Measurements from ENCODE around the gene FAIM.
"Not testable (repeated sequence)": the region's sequence is repeated elsewhere in the genome, so short reads cannot be mapped to it uniquely, and the experiment has no call there.

The FAIM gene

GRCh38 chr3:138604106-138604595 is 4.4 kb upstream of the FAIM start:
- DNase-seq: not testable (repeated sequence)

DNA sequence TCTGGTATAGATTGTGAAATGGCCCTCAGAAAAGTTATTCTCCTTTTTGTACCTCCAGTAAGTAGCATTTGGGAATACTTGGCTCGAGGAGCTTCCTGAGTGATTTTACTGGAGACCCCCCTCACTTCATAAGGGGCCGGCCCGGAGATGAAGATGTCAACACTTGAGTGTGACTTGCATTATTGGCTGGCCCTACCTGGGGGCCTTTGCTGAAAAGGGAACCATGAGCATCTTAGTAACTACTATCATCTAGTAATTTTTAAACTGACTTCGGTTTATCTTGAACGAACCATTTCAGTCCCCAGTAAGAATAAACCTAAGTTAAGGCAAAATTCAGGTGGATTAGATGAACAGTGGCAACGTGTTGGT is 1.3 kb downstream of the FAIM start:
- DNase-seq: no peak

DNA sequence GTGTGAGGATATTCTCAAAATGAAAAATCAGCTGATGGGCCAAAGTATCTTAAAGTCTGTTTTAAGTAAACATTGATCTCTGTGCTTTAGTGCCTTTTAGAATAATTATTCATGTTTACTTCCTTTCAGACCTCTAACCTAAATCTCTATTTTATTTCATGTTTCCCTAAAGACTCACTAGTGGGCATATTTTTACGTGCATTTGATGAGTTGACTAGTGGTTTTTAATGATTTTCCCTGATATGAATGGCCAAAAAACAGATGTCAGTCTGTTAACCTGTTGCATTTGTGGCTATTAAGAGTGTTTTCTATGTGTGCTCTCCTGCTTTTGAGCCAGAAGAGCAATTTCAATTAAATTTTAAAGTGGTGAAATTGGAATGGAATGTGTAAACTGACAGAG is 6.9 kb downstream of the FAIM start:
- DNase-seq: no peak

GRCh38 chr3:138620431-138620830 is 11.9 kb downstream of the FAIM start:
- no peak for DNase-seq

DNA sequence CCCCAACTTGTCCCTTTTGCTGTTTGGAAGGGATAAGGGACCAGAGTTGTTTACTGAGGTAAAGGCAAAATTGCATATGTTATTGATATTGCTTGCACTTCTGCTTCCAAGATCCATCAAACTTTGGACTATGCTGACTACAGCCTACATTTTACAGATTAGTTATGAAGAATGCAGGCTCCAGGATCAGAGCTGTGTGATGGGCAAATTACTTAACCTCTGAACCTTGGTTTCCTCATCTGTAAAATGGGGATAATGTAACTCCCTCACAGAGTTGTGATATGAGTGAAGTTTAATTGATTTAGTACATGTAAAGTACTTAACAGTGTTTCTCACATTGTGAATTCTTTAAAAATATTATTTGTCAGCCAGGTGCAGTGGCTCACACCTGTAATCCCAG is 15.9 kb downstream of the FAIM start:
- no peak for DNase-seq

DNA sequence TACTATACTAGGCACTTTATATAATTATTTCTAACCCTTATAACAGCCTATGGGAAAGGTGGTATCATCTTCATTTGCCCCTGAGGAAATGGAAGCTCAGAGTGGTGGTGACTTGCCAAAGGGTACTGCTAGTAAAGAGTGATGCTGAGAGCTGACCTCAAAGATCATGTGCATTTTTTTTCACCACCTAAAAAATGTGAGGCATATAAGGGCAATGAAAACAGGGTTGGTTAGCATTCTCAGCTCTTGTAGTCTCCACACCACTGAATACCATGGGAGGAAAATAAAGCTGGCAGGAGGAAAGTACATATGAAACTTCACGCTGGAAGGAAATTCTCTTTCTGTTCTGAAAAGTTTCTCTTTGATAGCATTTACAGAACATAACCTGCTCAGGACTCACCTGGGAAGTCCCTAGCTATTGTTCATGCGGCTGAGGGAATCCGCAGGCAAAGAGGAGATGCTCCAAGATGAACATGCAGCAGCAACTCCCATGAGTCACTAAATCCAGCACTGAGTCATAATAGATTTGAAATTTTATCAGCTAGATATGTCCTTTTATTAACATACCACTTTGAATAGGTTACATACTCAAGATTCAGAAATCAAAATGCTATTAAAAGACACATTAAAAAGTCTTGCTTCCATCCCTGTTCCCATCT is 17.3 kb downstream of the FAIM start:
- DNase-seq: no peak

DNA sequence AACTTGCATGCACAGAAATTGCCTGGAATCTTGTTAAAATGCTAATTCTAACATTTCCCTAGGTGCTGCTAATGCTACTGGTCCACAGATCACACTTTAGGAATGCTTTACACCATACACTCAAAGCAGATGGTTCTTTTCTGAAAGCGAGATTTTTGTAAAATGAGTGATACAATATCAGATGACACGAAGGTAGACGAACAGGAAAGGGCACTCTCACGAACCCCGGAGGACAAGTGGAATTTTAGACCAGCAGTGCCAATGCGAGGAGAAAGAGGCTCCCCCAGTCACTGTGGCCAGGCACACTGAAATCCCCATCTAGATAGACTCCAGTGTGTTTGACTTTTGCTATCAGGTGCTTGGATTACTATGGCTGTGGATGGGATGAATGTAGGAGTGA is 21.0 kb downstream of the FAIM start:
- no peak for DNase-seq

DNA sequence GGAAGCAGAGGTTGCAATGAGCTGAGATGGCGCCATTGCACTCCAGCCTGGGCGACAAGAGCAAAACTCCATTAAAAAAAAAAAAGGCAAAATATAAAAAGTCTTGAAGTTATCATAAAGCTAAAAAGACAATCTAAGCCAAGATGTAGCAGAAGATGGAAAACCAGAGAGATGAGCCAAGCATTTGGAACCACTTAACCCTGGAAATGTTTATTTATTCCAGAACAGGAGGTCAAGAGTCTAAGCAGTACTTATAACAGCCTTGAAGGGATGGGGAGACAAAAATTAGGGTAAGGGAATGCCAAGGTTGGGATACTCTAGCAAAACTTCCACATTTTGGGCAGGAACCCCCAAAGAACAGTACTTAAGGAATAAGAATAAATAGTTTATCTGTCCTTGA is 30.1 kb downstream of the FAIM start:
- no peak for DNase-seq

GRCh38 chr3:138640537-138640936 is 32.0 kb downstream of the FAIM start:
- no peak for DNase-seq

GRCh38 chr3:138642226-138642926 is 33.8 kb downstream of the FAIM start:
- DNase-seq: no peak

DNA sequence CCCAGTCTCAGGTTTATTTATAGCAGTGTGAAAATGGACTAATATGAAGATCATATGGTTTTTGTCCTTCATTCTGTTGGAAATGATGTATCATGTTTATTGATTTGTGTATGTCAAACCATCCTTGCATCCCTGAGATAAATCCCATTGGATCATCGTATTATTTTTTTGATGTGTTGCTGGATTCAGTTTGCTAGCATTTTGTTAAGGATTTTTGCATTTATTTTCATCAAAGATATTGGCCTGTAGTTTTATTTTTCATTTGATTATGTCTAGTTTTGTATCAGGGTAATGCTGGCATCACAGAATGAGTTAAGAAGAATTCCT is 34.3 kb downstream of the FAIM start:
- DNase-seq: no peak

GRCh38 chr3:138646008-138646407 is 37.4 kb downstream of the FAIM start:
- DNase-seq: no peak

DNA sequence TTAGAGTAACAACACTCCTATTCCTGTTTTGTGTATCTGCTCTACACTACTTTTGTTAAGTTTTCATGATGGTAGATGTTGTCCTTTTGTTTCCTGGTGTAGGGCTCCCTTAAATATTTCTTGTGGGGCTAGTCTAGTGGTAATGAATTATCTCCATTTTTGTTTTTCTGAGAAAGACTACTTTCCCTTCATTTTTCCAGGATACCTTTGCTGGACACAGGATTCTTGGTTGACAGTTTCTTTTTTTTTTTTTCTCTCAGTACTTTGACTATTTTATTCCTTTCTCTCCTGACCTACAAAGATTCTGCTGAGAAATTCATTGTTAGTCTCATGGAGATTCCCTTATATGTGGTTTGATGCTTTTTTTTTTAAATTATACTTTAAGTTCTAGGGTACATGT is 37.9 kb downstream of the FAIM start:
- DNase-seq: no peak

GRCh38 chr3:138649134-138649533 is 40.6 kb downstream of the FAIM start:
- DNase-seq: no peak

DNA sequence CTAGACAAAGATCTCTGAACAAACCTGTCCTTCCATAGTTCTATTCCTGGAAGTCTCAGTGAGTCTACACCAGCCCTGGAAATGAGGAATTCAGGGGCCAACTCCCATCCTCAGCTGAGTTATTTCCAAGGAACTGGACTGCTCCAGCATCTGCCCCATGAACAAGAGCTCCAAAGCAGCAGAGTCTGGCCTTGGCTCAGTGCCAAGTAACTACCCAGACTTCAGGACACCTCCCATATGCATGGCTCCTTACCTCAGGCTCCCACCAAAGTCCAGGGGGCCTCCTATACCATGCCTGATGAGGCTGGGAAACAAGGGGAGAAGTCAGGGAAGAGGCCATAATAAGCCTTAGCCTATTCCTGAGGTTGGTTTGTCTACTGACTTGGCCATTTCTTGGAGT is 45.0 kb downstream of the FAIM start:
- no peak for DNase-seq

DNA sequence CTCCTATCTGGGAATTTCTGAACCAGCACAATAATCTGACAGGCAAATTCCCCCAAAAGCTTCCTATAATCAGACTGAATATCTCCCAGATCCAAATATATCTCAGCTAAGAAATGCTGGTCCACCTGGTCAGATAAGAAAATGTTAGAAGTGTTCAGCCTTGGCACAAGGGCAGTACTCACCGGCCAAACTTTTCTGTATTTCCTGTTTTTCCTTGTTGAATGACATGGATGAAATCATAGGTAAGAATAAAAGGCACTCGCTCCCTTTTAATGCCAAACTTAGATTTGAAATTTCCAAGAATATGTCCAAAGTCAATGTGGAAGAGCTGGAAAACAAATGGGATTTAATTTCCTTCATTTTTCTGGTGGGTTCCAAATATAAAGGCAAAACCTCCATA is 48.9 kb downstream of the FAIM start:
- DNase-seq: no peak

DNA sequence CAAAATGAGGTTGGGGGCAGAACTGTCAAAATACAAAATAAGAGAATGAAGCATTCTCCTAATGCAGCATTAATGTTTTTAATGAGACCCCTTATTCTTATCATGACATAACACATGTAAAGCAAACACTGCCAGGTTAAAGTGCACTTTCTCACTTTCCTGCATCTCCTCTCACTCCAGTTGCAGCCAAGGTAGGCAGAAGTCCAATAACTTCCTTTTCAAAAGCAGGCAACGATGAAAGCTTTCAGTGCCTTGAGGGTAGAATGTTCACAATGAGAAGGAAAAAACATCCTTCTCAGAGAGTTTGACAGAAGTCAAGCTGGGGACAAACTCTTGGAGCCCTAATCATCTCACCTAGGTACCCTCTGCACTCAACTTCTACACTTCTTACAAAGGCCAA is 59.5 kb downstream of the FAIM start:
- no peak for DNase-seq

- no peak for DNase-seq
Observed at GRCh38 chr3:138670407-138670806, 61.8 kb downstream of the FAIM start.

DNA sequence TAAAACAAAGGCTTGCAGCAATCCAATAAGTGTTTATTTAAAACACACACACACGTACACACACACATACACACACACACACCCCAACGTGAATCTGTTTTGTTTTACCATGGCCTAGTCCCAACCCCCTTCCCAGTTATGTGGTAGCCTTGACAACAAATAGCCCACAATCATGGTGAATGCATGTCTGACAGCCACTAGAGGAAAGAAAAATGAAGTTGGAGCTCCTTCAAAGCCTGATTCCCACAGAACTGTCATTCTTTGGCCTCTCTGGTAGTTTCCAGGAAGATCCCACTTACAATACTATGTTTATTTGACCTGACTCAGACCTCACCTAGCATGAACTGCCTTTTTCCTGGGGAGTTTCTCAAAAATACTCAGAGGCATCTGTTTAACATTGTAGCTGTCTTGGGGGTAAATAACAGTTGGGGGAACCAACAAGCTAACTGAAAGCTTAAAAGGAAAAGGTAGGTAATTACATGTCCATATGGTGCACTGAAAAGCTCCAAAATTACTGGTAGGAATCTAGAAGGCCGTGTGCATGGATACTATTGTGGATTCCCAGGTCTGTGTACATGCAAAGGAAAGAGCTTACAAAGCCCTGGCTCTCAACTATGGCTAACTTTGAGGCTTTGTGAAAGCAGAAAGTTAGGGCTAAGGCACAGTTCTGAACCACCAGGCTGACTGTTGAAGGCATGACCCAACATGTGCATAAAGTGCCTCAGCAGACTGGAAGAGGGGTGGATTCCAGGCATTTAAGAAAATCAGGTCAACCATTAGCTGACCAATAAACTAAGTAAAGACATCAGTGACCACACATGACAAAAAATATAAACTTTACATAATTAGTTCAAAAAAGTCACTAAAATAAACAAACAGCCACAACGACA is 65.3 kb downstream of the FAIM start:
- DNase-seq: no peak

DNA sequence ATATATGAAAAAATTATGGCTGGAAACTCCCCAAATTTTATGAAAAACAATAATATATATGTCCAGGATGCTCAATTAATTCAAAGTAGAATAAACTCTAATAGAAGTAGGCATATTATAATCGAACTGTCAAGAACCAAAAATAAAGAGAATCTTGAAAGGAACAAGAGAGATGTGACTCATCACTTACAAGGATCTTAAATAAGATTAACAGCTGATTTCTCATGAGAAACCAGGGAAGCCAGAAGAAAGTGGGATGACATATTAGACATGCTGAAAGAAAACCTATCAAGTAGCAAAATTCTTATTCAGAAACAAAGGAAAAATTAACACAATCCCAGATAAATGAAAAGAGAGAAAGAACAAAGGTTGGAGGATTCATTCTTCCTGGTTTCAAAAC is 66.8 kb downstream of the FAIM start:
- DNase-seq: no peak

DNA sequence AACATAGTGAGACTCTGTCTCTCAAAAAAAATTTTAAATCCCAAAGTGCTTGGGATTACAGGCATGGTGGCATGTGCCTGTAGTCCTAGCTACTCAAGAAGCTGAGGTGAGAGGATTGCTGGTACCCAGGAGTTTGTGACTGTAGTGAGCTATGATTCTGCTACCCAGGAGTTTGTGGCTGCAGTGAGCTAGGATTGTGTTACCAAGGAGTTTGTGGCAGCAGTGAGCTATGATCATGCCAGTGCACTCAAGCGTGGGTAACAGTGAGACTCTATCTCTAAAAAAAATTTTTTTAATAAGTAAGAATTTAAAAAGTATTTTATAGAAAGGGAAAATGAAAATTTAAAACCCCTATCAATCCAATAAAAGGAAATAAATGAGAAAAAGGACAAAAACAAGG is 69.5 kb downstream of the FAIM start:
- no peak for DNase-seq

- DNase-seq: no peak
Observed at GRCh38 chr3:138678874-138679392, 70.4 kb downstream of the FAIM start.

GRCh38 chr3:138680974-138681373 is 72.4 kb downstream of the FAIM start:
- not testable (repeated sequence) for DNase-seq

Data from NCI-H526 treated with DMSO at 0.1 percent for 48 hours (cell line).